ENCODE results near the gene KCNA2. TPM values are rescaled to one million over a fixed set of nuclear protein-coding genes. Genes with fewer than 3 reads are reported as not detected.

KCNA2 gene
- total and polyA plus RNA-seq, 2 of the 4 experiments (the other 2 are of a cell fraction), result not detected

DNA sequence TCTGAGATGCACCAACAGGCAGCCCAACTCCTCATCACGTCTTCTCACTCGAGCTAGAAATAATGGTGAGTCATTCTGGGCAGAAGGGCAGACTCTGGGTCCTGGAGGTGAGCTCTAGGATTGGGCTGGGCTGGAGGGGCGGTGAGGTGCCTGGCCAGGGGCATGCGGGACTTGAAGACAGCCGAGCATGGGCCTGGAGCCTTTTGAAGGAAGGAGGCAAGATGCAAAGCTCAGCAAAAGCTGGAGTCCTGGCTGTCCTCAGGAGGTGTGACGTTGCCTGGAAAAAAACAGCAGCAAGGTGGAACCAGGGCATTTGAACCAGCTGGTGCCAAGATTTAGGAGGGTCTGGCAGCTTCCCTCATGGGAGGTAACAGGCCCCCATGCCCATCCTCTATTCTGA, 712 bp downstream of the KCNA2 start:
- Histone ChIP-seq H3K9ac (ENCODE audit: low read depth, low read length) (no peak overlapping the region), H3K4me2 (ENCODE audit: low read depth, low read length) (no peak overlapping the region), H3K56ac (ENCODE audit: extremely low read depth, insufficient read depth, low read length) (no peak overlapping the region), H3K9me1 (ENCODE audit: insufficient read depth, low read length) (no peaks in the 10 kb centered on the region), H3K79me1 (ENCODE audit: low read depth in 1 of 2, low read length in 2 of 2) (no peaks in the 10 kb centered on the region), H3K27ac (ENCODE audit: insufficient read depth, low read length) (no peak overlapping the region), H2BK20ac (ENCODE audit: low read depth, low read length) (no peak overlapping the region), H2AK9ac (replicated peaks; ENCODE audit: low read depth, low read length, poor library complexity) (no peak overlapping the region), H2AK5ac (ENCODE audit: low read depth, low read length) (no peak overlapping the region), H3K23ac (ENCODE audit: low read depth, low read length) (no peak overlapping the region), H3K9me3 (ENCODE audit: control insufficient read depth, insufficient read depth, low read length) (no peaks in the 10 kb centered on the region), H3K14ac (replicated peaks; ENCODE audit: low read depth, low read length) (no peak overlapping the region), H3K18ac (ENCODE audit: low read depth, low read length) (no peak overlapping the region), H4K91ac (ENCODE audit: insufficient read depth, low read depth, low read length) (no peak overlapping the region), H2BK120ac (ENCODE audit: low read depth, low read length) (no peak overlapping the region), H4K20me1 (ENCODE audit: insufficient read depth, low read length) (no peaks in the 10 kb centered on the region; the same call in 1 of the 2 replicates), H3K4me3 (ENCODE audit: insufficient read depth, low read depth, low read length) (no peak overlapping the region), H2BK15ac (ENCODE audit: low read depth, low read length) (no peak overlapping the region), H4K8ac (ENCODE audit: low read depth in 2 of 2, low read length in 2 of 2) (no peak overlapping the region), H3K4ac (ENCODE audit: low read depth, low read length) (no peak overlapping the region), H4K5ac (ENCODE audit: low read depth, low read length) (no peak overlapping the region), H3K4me1 (ENCODE audit: control insufficient read depth, insufficient read depth, low read length) (no peaks in the 10 kb centered on the region; the same call in 1 of the 2 replicates), H3K27me3 (ENCODE audit: control insufficient read depth, insufficient read depth, low read length) (peaks cover 63% of the 10 kb centered on the region), H3K36me3 (ENCODE audit: control insufficient read depth, insufficient read depth, low read length) (no peaks in the 10 kb centered on the region), H2BK5ac (ENCODE audit: low read depth, low read length, poor library complexity, severe bottlenecking) (no peak overlapping the region), H2AFZ (replicated peaks; ENCODE audit: low read length, poor library complexity) (no peak overlapping the region)
- DNase-seq (no peak), ATAC-seq (ENCODE audit: low read depth) (no peak)
- intact Hi-C loops (cut with micrococcal nuclease), result no loop called here
- BruUV-seq (replicated peaks), result no TSS peak
- in situ Hi-C loops (cut with MboI; ENCODE audit: low sequenced_read_pairs), result no loop called here
- 38% methylated on average over 3 of the region's 6 CpGs; no CpG with 5 or more reads in 1 of the 2 experiments for WGBS, 2 experiments (ENCODE audit: extremely low coverage in 2 of 2, insufficient read length in 1 of 2)
- TF ChIP-seq POLR2A (IDR thresholded peaks at IDR 0.05; ENCODE audit: low read depth, low read length), result no peak
- no peak for TF ChIP-seq NFE2L2 (IDR thresholded peaks at IDR 0.05; ENCODE audit: low read depth, low read length)
- TF ChIP-seq CEBPB (IDR thresholded peaks at IDR 0.05; ENCODE audit: low read depth, low read length), result no peak
- no peak for TF ChIP-seq MAFK (IDR thresholded peaks at IDR 0.05; ENCODE audit: low read depth, low read length)
- TF ChIP-seq FOS (IDR thresholded peaks at IDR 0.05; ENCODE audit: low read depth, low read length), result no peak
- TF ChIP-seq MXI1 (IDR thresholded peaks at IDR 0.05; ENCODE audit: borderline replicate concordance, low read depth, low read length), result no peak
- TF ChIP-seq RFX5 (IDR thresholded peaks at IDR 0.05; ENCODE audit: low read depth, low read length), result no peak
- TF ChIP-seq RCOR1 (IDR thresholded peaks at IDR 0.05; ENCODE audit: insufficient replicate concordance, low read length), result no peak
- TF ChIP-seq, protein P1, sequence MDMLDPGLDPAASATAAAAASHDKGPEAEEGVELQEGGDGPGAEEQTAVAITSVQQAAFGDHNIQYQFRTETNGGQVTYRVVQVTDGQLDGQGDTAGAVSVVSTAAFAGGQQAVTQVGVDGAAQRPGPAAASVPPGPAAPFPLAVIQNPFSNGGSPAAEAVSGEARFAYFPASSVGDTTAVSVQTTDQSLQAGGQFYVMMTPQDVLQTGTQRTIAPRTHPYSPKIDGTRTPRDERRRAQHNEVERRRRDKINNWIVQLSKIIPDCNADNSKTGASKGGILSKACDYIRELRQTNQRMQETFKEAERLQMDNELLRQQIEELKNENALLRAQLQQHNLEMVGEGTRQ (IDR thresholded peaks at IDR 0.05; ENCODE audit: low read depth, low read length), result no peak
- POLR2A ChIA-PET (ENCODE audit: unreplicated experiment), result no interaction called here
- CTCF ChIA-PET, result interaction anchor here (1.5 kb wide), 1 partner anchor 14 kb away, joined by 4 read pairs; no protein-coding TSS in a partner anchor
- dilution Hi-C loops (cut with HindIII; ENCODE audit: low sequenced_read_pairs, unreplicated experiment), result no loop called here

Data from IMR-90 (cell line).